Measurements from ENCODE around the gene MAP1LC3A.

The MAP1LC3A gene

GRCh38 chr20:34549929-34550305 is 8.6 kb upstream of the MAP1LC3A start:
- no peak for DNase-seq

DNA sequence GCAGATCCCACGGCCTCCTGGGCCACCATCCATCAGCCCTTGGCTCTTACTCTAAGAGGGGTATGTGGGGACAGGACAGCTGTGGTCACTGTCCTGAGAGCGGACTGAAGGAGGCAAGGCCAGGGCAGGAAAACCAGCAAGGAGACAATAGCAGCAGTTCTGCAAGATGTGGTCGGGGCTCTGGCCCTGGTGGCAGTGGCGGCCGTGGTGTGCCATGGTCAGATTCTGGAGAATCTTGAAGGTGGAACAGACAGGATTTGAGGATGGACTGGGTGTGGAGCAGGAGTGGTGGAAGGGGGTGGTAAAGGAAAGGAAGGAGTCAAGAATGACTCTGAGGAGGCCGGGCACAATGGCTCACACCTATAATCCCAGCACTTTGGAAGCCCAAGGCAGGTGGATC is 5.9 kb upstream of the MAP1LC3A start:
- DNase-seq = no peak

DNA sequence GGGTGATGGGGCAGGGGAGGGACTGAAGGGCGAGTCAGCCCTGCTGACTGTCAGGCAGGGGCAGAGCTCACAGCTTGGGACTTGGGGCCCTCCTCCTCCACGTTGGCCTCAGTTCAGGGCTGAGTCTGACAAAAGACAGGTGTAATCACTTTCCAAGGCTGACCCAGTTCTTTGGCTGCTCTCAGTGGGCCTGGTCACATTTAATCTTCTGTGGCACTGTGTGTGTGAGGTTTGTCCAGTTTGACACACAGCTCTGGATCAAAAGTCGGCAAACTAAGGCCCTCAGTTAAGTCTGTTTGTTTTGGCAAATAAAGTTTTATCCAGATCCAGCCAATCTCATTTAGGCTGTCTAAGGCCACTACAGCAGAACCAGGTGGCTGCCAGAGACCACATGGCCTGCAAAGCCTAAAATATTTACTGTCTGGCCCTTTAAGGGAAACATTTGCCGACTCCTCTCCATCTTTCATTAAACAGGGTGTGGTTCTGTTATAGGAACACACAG is 5.1 kb upstream of the MAP1LC3A start:
- DNase-seq = no peak

DNA sequence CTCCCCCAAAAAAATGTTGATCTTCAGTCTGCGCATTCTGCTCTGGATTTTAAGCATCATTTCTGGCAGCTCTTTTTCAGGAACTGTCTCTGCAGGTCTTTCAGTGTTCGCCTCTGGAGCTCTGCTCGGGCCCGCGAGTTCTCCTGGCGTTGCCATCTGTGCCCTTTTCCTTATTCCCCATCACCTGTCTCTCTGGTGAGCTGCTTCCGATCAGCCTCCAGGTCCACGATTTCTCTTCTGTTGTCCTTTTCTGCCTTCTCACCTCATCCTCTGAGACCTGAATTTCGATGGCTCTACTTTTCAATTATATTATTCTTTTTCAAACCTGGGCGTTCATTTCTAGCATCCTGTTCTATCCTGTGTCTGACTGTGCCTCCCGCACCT is 590 bp upstream of the MAP1LC3A start:
- no peak for DNase-seq

- DNase-seq = no peak
Observed at GRCh38 chr20:34559311-34560140, 1.0 kb downstream of the MAP1LC3A start.

DNA sequence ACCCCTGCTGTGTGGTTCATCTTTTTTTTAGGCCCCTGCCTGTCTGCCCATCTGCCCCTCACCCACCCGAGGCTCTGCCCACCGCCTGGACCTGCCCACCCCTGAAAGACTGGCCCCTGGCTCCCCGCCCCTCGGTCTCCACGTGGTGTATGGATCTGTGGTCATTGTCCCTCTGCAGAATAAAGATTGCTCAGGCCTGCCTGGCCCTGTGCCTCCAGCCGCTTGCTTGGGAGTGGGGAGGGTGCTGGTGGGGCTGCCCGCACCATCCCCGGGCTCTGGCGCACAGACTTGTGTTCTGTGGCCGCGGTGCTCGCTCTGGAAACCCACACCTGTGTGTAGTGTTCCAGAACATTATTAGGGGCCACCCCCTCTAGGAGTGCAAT is 1.6 kb downstream of the MAP1LC3A start:
- DNase-seq = no peak

- no peak for DNase-seq
Observed at GRCh38 chr20:34560614-34561013, 2.1 kb downstream of the MAP1LC3A start.

DNA sequence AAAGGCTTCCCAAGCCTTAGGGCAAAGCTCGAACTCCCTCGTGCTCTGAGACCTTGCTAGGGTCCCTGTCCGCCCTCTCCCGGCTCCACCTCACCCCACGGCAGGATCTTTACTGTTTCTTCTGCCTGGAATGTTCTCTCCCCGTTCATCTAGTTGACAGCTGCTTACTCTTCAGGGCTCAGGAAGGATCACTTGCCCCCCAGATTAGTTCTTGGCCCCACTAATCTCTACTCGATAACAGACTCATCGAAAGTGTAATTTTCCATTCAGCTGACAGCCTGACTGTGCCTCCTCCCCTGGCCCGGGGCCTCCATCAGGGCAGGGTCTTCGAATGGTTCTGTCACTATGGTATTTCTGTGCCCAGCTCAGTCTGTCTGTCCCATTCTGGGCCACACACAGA is 3.1 kb downstream of the MAP1LC3A start:
- no peak for DNase-seq

- no peak for DNase-seq
Observed at GRCh38 chr20:34562641-34563040, 4.1 kb downstream of the MAP1LC3A start.

- no peak for DNase-seq
Observed at GRCh38 chr20:34564833-34565232, 6.3 kb downstream of the MAP1LC3A start.

DNA sequence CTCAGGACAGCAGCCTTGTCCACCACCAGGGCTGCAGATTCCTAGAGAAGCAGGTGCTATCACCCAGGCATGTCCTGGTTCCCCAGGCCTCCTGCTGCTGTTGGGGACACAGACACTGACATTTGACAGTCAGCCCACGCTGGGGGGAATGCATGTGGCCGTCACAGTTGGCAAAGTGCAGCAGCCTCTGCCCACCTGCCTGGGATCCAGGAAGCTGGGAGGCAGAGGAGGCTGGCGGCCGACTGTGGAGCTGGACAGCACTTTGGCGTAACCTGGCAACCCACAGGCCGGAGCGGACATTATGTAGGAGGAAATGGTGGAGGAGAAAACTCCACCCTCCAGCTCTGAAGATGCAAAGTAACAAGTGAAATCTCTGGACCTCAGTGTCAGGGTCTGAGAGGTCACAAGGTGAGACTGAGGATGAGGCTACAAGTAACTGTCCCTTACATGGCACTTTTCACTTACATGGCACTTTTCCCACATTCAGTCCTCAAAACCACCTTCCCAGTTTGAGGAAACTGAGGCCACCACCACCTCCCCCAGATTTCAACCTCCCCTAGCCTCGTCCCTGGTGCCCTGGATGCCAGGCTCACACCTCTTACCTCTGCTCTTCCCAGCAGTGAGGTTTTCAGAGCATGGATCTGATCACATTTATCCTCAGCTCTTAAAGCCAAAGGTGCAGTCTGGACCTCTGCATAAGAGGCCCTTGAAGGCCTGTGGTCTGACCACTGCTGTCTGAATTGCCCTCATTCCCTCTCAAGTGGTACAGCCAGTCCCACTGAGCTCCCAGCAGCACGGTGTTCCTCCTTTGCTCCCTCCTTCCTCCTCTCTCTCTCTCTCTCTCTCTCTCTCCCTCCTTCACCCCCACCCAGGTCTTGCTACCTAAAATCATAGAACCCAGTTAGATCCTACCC is 8.7 kb downstream of the MAP1LC3A start:
- DNase-seq = no peak

GRCh38 chr20:34567892-34568865 is 9.7 kb downstream of the MAP1LC3A start:
- DNase-seq = no peak

DNA sequence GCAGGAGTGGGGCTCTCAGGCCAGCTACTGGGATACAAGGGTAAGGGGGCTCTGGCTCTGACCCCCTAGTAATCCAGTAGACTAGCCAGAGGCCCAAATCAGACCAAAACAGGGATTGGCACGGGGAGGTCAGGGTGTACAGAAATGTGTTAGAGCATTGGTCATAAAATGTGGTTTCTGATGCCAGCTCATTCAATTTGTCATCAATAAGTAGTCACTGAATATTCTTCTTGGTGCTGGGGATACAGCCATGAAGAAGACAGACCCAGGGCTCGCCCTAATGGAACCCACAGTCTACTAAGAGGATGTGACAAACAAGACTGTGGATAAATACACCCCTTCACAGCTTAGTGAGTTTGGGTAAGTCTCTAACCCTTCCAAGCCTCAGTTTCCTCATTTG is 11.1 kb downstream of the MAP1LC3A start:
- DNase-seq = no peak

- DNase-seq = no peak
Observed at GRCh38 chr20:34570859-34571306, 12.4 kb downstream of the MAP1LC3A start.

- DNase-seq = no peak
Observed at GRCh38 chr20:34571753-34572152, 13.2 kb downstream of the MAP1LC3A start.

GRCh38 chr20:34573541-34574300 is 15.2 kb downstream of the MAP1LC3A start:
- DNase-seq = no peak

DNA sequence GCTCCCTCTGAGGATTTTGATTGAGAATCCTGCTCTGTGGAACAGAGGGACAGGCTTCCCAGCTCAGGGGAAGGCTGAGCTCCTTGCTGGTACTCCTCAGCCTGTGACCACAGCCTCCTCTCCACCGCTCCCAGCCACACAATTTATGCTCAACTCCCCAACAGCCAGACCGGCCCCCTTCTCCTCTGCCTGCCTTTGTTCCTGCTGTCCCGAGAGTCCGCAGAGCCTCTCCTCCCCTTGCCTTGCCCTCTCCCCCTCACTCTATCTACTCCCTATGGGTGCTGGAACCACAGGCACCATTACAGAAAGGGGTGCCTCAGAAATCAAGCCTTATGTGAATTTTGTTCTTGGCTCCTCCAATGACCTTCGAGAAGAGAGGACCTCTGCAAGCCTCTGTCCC is 15.9 kb downstream of the MAP1LC3A start:
- no peak for DNase-seq

GRCh38 chr20:34574861-34575260 is 16.3 kb downstream of the MAP1LC3A start:
- no peak for DNase-seq

GRCh38 chr20:34575271-34575670 is 16.8 kb downstream of the MAP1LC3A start:
- DNase-seq = no peak

DNA sequence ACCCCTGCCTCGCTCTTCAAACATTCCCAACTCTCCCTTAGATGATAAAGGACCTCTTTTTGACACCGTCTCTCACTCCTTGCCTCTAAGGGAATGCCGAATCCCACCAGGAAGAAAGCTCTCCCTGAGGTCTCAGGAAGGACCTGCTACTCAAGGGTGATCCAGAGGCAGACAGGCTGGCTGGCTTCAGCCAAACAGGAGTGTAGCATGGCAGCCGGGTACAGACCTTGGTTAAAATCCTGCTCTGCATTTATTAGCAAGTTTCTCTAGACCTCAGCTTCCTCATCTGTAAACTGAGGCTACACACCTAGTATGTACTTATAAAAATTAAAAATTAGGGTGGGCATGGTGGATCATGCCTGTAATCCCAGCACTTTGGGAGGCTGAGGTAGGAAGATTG is 17.2 kb downstream of the MAP1LC3A start:
- DNase-seq = no peak

GRCh38 chr20:34577061-34577460 is 18.5 kb downstream of the MAP1LC3A start:
- DNase-seq = no peak

- DNase-seq = no peak
Observed at GRCh38 chr20:34578025-34578424, 19.5 kb downstream of the MAP1LC3A start.
